Measurements from ENCODE around the gene SLC13A3.

GRCh38 chr20:46625875-46626373 is 25.3 kb downstream of the SLC13A3 start:
- TF ChIP-seq CTCF (IDR thresholded peaks at IDR 0.05 in 4 of 5, conservative IDR thresholded peaks at IDR 0.05 in 1 of 5) (no peak), POLR2A (IDR thresholded peaks at IDR 0.05) (no peak)

All from gastrocnemius medialis (tissue), 4 donors.